ENCODE results near the gene KRTAP5-4. TPM values are rescaled to one million over a fixed set of nuclear protein-coding genes. Genes with fewer than 3 reads are reported as not detected.
"Not testable (repeated sequence)": the region's sequence is repeated elsewhere in the genome, so short reads cannot be mapped to it uniquely, and the experiment has no call there.

Gene KRTAP5-4
- total RNA-seq, 1 donor from 2014 or later, result not detected

- Histone ChIP-seq H3K27me3 (no peaks in the 10 kb centered on the region), H3K36me3 (no peaks in the 10 kb centered on the region), H3K9me3 (no peaks in the 10 kb centered on the region), H3K27ac (no peak overlapping the region), H3K4me1 (no peaks in the 10 kb centered on the region), H3K4me3 (no peak overlapping the region)
- no peak for DNase-seq (ENCODE audit: extremely low spot score in 2 of 2)
- intact Hi-C loops (cut with DNase I), result no loop called here
- TF ChIP-seq POLR2AphosphoS5 (IDR thresholded peaks at IDR 0.05; ENCODE audit: insufficient read depth in 1 of 2, low read depth in 1 of 2), result no peak
- no peak for TF ChIP-seq CTCF (IDR thresholded peaks at IDR 0.05)
- TF ChIP-seq POLR2A (IDR thresholded peaks at IDR 0.05), result no peak
Observed at GRCh38 chr11:1624621-1625020, 2.7 kb upstream of the KRTAP5-4 start.

GRCh38 chr11:1623716-1624115 is 1.8 kb upstream of the KRTAP5-4 start:
- Histone ChIP-seq H3K4me3 (no peak overlapping the region), H3K36me3 (no peaks in the 10 kb centered on the region), H3K27ac (no peak overlapping the region), H3K9me3 (no peaks in the 10 kb centered on the region), H3K27me3 (no peaks in the 10 kb centered on the region), H3K4me1 (no peaks in the 10 kb centered on the region)
- no peak for TF ChIP-seq CTCF (IDR thresholded peaks at IDR 0.05)
- TF ChIP-seq POLR2A (IDR thresholded peaks at IDR 0.05), result no peak
- no peak for TF ChIP-seq POLR2AphosphoS5 (IDR thresholded peaks at IDR 0.05; ENCODE audit: insufficient read depth in 1 of 2, low read depth in 1 of 2)
- DNase-seq (ENCODE audit: extremely low spot score in 2 of 2), result no peak
- intact Hi-C loops (cut with DNase I), result no loop called here

GRCh38 chr11:1619449-1619848 is 2.5 kb downstream of the KRTAP5-4 start:
- Histone ChIP-seq H3K27me3 (no peaks in the 10 kb centered on the region), H3K36me3 (no peaks in the 10 kb centered on the region), H3K4me1 (no peaks in the 10 kb centered on the region), H3K27ac (no peak overlapping the region), H3K9me3 (no peaks in the 10 kb centered on the region), H3K4me3 (no peak overlapping the region)
- TF ChIP-seq CTCF (IDR thresholded peaks at IDR 0.05) (no peak), POLR2A (IDR thresholded peaks at IDR 0.05) (no peak), POLR2AphosphoS5 (IDR thresholded peaks at IDR 0.05; ENCODE audit: insufficient read depth in 1 of 2, low read depth in 1 of 2) (no peak)
- no peak for DNase-seq (ENCODE audit: extremely low spot score in 2 of 2)
- intact Hi-C loops (cut with DNase I), result no loop called here

- no peaks in the 10 kb centered on the region for H3K9me3 ChIP-seq
- H3K27ac ChIP-seq, result no peak overlapping the region
- no peaks in the 10 kb centered on the region for H3K36me3 ChIP-seq
- no peak for DNase-seq (ENCODE audit: extremely low spot score in 2 of 2)
- H3K27me3 ChIP-seq, result no peaks in the 10 kb centered on the region
- no peak overlapping the region for H3K4me3 ChIP-seq
- TF ChIP-seq CTCF (IDR thresholded peaks at IDR 0.05), result no peak
- intact Hi-C loops (cut with DNase I), result no loop called here
- no peaks in the 10 kb centered on the region for H3K4me1 ChIP-seq
Observed at GRCh38 chr11:1618231-1618630, 3.7 kb downstream of the KRTAP5-4 start.

- H3K36me3 ChIP-seq, result no peaks in the 10 kb centered on the region
- TF ChIP-seq CTCF (IDR thresholded peaks at IDR 0.05) (no peak), POLR2AphosphoS5 (IDR thresholded peaks at IDR 0.05; ENCODE audit: insufficient read depth in 1 of 2, low read depth in 1 of 2) (no peak), POLR2A (IDR thresholded peaks at IDR 0.05) (no peak)
- H3K9me3 ChIP-seq, result no peaks in the 10 kb centered on the region
- H3K27me3 ChIP-seq, result no peaks in the 10 kb centered on the region
- H3K4me1 ChIP-seq, result no peaks in the 10 kb centered on the region
- intact Hi-C loops (cut with DNase I), result no loop called here
- no peak within 1 kb of the TSS for H3K27ac ChIP-seq
- DNase-seq (ENCODE audit: extremely low spot score in 2 of 2), result no peak
- H3K4me3 ChIP-seq, result no peak within 1 kb of the TSS
Observed at GRCh38 chr11:1608363-1608762, 13.6 kb downstream of the KRTAP5-4 start, which contains the start of gene KRTAP5-3. Gene KRTAP5-3, minus strand, starts transcription at chr11:1608463. Its CDS starts 78 bp downstream, at chr11:1608385.

GRCh38 chr11:1607901-1608300 is 14.0 kb downstream of the KRTAP5-4 start:
- H3K36me3 ChIP-seq; H3K4me1 ChIP-seq; H3K27me3 ChIP-seq; H3K27ac ChIP-seq; H3K4me3 ChIP-seq; intact Hi-C loops (cut with DNase I); H3K9me3 ChIP-seq; DNase-seq (ENCODE audit: extremely low spot score in 2 of 2): not testable (repeated sequence)

GRCh38 chr11:1607156-1607845 is 14.6 kb downstream of the KRTAP5-4 start:
- H3K27ac ChIP-seq; H3K4me1 ChIP-seq; DNase-seq (ENCODE audit: extremely low spot score in 2 of 2); H3K27me3 ChIP-seq; H3K36me3 ChIP-seq; H3K9me3 ChIP-seq; intact Hi-C loops (cut with DNase I); H3K4me3 ChIP-seq: not testable (repeated sequence)

GRCh38 chr11:1605923-1606322 is 16.0 kb downstream of the KRTAP5-4 start:
- H3K27ac ChIP-seq; DNase-seq (ENCODE audit: extremely low spot score in 2 of 2); H3K4me1 ChIP-seq; H3K4me3 ChIP-seq; H3K9me3 ChIP-seq; H3K27me3 ChIP-seq; intact Hi-C loops (cut with DNase I); H3K36me3 ChIP-seq: not testable (repeated sequence)
